Measurements from ENCODE around the gene NAV3. TPM values are rescaled to one million over a fixed set of nuclear protein-coding genes. Genes with fewer than 3 reads are reported as not detected.

The NAV3 gene
- total and polyA plus RNA-seq, 4 donors, result 1.6 to 12.5 (median 5.6) TPM

- no peak for ATAC-seq (ENCODE audit: insufficient read depth, low FRiP score)
- no peaks in the 10 kb centered on the region for H3K27me3 ChIP-seq (ENCODE audit: control insufficient read depth in 3 of 3, insufficient read depth in 3 of 3, low read length in 2 of 3)
- H3K9me3 ChIP-seq (ENCODE audit: control insufficient read depth in 4 of 4, insufficient read depth in 3 of 4, low read length in 3 of 4), result no peaks in the 10 kb centered on the region
- H3K4me1 ChIP-seq (ENCODE audit: control insufficient read depth in 5 of 5, insufficient read depth in 5 of 5, low read length in 5 of 5), result peaks cover 0 to 2% (median 0%) of the 10 kb centered on the region in 5 donors
- no peak overlapping the region for H3K27ac ChIP-seq (ENCODE audit: low read depth in 1 of 2, low read length in 1 of 2)
- H3K4me3 ChIP-seq, result no peak overlapping the region
- DNase-seq, result no peak
- H3K9ac ChIP-seq (ENCODE audit: insufficient read depth in 1 of 2, low read length in 2 of 2), result no peak overlapping the region
- no peak for TF ChIP-seq CTCF (IDR thresholded peaks at IDR 0.05; ENCODE audit: control extremely low read depth, extremely low read depth)
- no peaks in the 10 kb centered on the region for H3K36me3 ChIP-seq (ENCODE audit: control insufficient read depth in 4 of 4, insufficient read depth in 4 of 4, low read length in 4 of 4)
Measured at GRCh38 chr12:77983859-77984258, 153.2 kb downstream of the NAV3 start.

DNA sequence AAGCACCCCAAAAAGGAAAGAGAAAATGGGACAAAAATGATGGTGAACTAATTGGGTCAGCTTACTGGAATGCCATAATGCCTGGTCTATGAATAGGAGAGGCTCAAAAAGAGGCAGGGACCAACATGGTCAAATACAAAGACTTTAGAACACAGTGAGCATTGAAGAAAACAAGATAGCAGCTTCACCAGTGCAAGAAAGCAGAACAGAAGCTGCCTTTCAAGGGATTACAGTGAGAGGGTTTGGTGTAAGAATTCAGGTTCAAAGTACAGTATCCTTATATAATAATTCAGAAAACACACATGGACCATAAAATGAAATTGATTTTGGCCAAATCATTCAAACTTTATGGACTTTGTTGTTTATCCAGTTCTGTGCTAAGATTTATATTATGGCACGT is 162.1 kb downstream of the NAV3 start:
- Histone ChIP-seq H3K27me3 (ENCODE audit: control insufficient read depth in 3 of 3, insufficient read depth in 3 of 3, low read length in 2 of 3) (no peaks in the 10 kb centered on the region), H3K9me3 (ENCODE audit: control insufficient read depth in 4 of 4, insufficient read depth in 3 of 4, low read length in 3 of 4) (no peaks in the 10 kb centered on the region), H3K36me3 (ENCODE audit: control insufficient read depth in 4 of 4, insufficient read depth in 4 of 4, low read length in 4 of 4) (no peaks in the 10 kb centered on the region), H3K9ac (ENCODE audit: insufficient read depth in 1 of 2, low read length in 2 of 2) (no peak overlapping the region), H3K4me1 (ENCODE audit: control insufficient read depth in 5 of 5, insufficient read depth in 5 of 5, low read length in 5 of 5) (no peaks in the 10 kb centered on the region), H3K4me3 (no peak overlapping the region), H3K27ac (ENCODE audit: low read depth in 1 of 2, low read length in 1 of 2) (no peak overlapping the region)
- WGBS, 2 donors, result 95 to 98% methylated on average over 1 of the region's 1 CpG
- DNase-seq (no peak), ATAC-seq (ENCODE audit: insufficient read depth, low FRiP score) (no peak)
- TF ChIP-seq CTCF (IDR thresholded peaks at IDR 0.05; ENCODE audit: control extremely low read depth, extremely low read depth), result no peak

DNA sequence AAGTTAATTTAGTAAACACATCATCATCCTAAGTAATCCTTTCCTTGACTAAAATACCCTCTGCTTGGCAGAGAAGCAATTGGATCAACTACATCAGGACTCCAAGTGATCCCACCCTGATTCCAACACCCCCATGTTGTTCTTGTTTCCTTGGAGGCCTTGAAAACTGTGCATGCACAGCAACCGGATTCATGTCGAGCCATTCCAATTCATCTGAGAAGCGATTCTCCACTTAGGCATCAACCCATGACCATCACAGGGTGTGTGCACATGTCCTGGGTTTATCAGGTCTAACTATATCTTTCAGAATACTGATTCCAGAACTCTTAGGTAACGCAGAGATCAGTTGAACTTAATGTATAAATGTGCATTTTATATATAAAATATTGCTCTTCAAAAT is 163.0 kb downstream of the NAV3 start:
- no peak for ATAC-seq (ENCODE audit: insufficient read depth, low FRiP score)
- Histone ChIP-seq H3K4me3 (no peak overlapping the region), H3K9ac (ENCODE audit: insufficient read depth in 1 of 2, low read length in 2 of 2) (no peak overlapping the region), H3K4me1 (ENCODE audit: control insufficient read depth in 5 of 5, insufficient read depth in 5 of 5, low read length in 5 of 5) (no peaks in the 10 kb centered on the region), H3K27me3 (ENCODE audit: control insufficient read depth in 3 of 3, insufficient read depth in 3 of 3, low read length in 2 of 3) (no peaks in the 10 kb centered on the region), H3K9me3 (ENCODE audit: control insufficient read depth in 4 of 4, insufficient read depth in 3 of 4, low read length in 3 of 4) (no peaks in the 10 kb centered on the region), H3K27ac (ENCODE audit: low read depth in 1 of 2, low read length in 1 of 2) (no peak overlapping the region), H3K36me3 (ENCODE audit: control insufficient read depth in 4 of 4, insufficient read depth in 4 of 4, low read length in 4 of 4) (no peaks in the 10 kb centered on the region)
- TF ChIP-seq CTCF (IDR thresholded peaks at IDR 0.05; ENCODE audit: control extremely low read depth, extremely low read depth), result no peak
- 71 to 91% methylated on average over 4 of the region's 4 CpGs for WGBS, 2 donors
- no peak for DNase-seq

- Histone ChIP-seq H3K9ac (ENCODE audit: insufficient read depth in 1 of 2, low read length in 2 of 2) (no peak overlapping the region), H3K4me3 (no peak overlapping the region), H3K9me3 (ENCODE audit: control insufficient read depth in 4 of 4, insufficient read depth in 3 of 4, low read length in 3 of 4) (no peaks in the 10 kb centered on the region), H3K27ac (ENCODE audit: low read depth in 1 of 2, low read length in 1 of 2) (no peak overlapping the region), H3K36me3 (ENCODE audit: control insufficient read depth in 4 of 4, insufficient read depth in 4 of 4, low read length in 4 of 4) (no peaks in the 10 kb centered on the region), H3K27me3 (ENCODE audit: control insufficient read depth in 3 of 3, insufficient read depth in 3 of 3, low read length in 2 of 3) (no peaks in the 10 kb centered on the region), H3K4me1 (ENCODE audit: control insufficient read depth in 5 of 5, insufficient read depth in 5 of 5, low read length in 5 of 5) (no peaks in the 10 kb centered on the region)
- DNase-seq (no peak), ATAC-seq (ENCODE audit: insufficient read depth, low FRiP score) (no peak)
- TF ChIP-seq CTCF (IDR thresholded peaks at IDR 0.05; ENCODE audit: control extremely low read depth, extremely low read depth), result no peak
- 83 to 84% methylated on average over 2 of the region's 2 CpGs for WGBS, 2 donors
Measured at GRCh38 chr12:77995436-77996167, 164.9 kb downstream of the NAV3 start.

Measured in lung (tissue), 12 donors.